Middle frontal gyrus (tissue), 1 donor: ENCODE data around the gene EGLN3.

ENCODE experiments used
- DNase-seq: peaks from one replicate; pipeline ENCODE4 v3.0.0-alpha.2; 2015; ENCODE audit warnings: low spot score; ENCODE audit errors: extremely low spot score

EGLN3 gene

GRCh38 chr14:33876274-33876673 is 74.6 kb downstream of the EGLN3 start:
- no peak for DNase-seq
